Keratinocyte (primary cell): ENCODE results near the gene KCNMA1. TPM values are rescaled to one million over a fixed set of nuclear protein-coding genes. Genes with fewer than 3 reads are reported as not detected.

Experiments
- DNase-seq: peaks from one replicate; pipeline ENCODE4 v3.0.0-alpha.2; 2011; ENCODE audit warnings: low read depth, missing footprints, low spot score
- FAIRE-seq: peaks from 2 replicates; lab custom pipeline; 2011; peaks lifted over from hg19 to GRCh38; lab: Jason Lieb, UNC
- H2AFZ ChIP-seq: 2 replicates; pipeline ENCODE4 v1.6.0; 2012; ENCODE audit warnings: low read length, control low read depth, inconsistent platforms; ENCODE audit not compliant: control insufficient read depth
- H3K27ac ChIP-seq: 2 replicates; pipeline ENCODE4 v1.5.1; 2011; ENCODE audit warnings: low read length; ENCODE audit not compliant: control insufficient read depth, insufficient read depth
- H3K27me3 ChIP-seq: 3 replicates; pipeline ENCODE4 v1.6.0; 2011; ENCODE audit warnings: low read length; ENCODE audit not compliant: control insufficient read depth, insufficient read depth; ENCODE audit errors: extremely low read depth
- H3K36me3 ChIP-seq, 2 experiments: 2 replicates in 1 of 2; 3 replicates in 1 of 2; pipeline ENCODE4 v1.5.1; 2011; ENCODE audit warnings: low read length in 2 of 2, mild to moderate bottlenecking in 1 of 2; ENCODE audit not compliant: control insufficient read depth in 2 of 2, insufficient read depth in 2 of 2; ENCODE audit errors: extremely low read depth in 1 of 2
- H3K4me1 ChIP-seq: 3 replicates; pipeline ENCODE4 v1.5.1; 2011; ENCODE audit warnings: low read length; ENCODE audit not compliant: control insufficient read depth, insufficient read depth; ENCODE audit errors: extremely low read depth
- H3K4me2 ChIP-seq: 3 replicates; pipeline ENCODE4 v1.6.0; 2011; ENCODE audit warnings: low read depth, low read length; ENCODE audit not compliant: control insufficient read depth, insufficient read depth; ENCODE audit errors: extremely low read depth
- H3K4me3 ChIP-seq, 3 experiments: fragments of 200-600 bp in 1 of 3; sonication (generic) in 1 of 3; 2 replicates in 2 of 3; 3 replicates in 1 of 3; pipeline ENCODE4 v1.5.1; 2011 to 2016; ENCODE audit warnings: low read length in 3 of 3, mild to moderate bottlenecking in 3 of 3, control low read depth in 2 of 3, inconsistent platforms in 1 of 3, low read depth in 1 of 3, mixed read lengths in 1 of 3, mixed run types in 1 of 3, moderate library complexity in 1 of 3; ENCODE audit not compliant: control insufficient read depth in 2 of 3, insufficient read depth in 2 of 3; ENCODE audit errors: extremely low read depth in 1 of 3
- H3K79me2 ChIP-seq: 2 replicates; pipeline ENCODE4 v1.6.0; 2012; ENCODE audit warnings: low read length; ENCODE audit not compliant: control insufficient read depth, insufficient read depth
- H3K9ac ChIP-seq: 3 replicates; pipeline ENCODE4 v1.6.0; 2011; ENCODE audit warnings: low read length; ENCODE audit not compliant: control insufficient read depth, insufficient read depth; ENCODE audit errors: extremely low read depth
- H3K9me1 ChIP-seq: 3 replicates; pipeline ENCODE4 v1.6.0; 2011; ENCODE audit warnings: low read length; ENCODE audit not compliant: control insufficient read depth, insufficient read depth; ENCODE audit errors: extremely low read depth
- H3K9me3 ChIP-seq: 2 replicates; pipeline ENCODE4 v1.5.1; 2012; ENCODE audit warnings: low read depth, low read length; ENCODE audit not compliant: control insufficient read depth
- H4K20me1 ChIP-seq: 3 replicates; pipeline ENCODE4 v1.6.0; 2011; ENCODE audit warnings: low read length; ENCODE audit not compliant: control insufficient read depth, insufficient read depth; ENCODE audit errors: extremely low read depth
- CTCF ChIP-seq, 3 experiments: IDR thresholded peaks in 1 of 3; conservative IDR thresholded peaks in 1 of 3; optimal IDR thresholded peaks in 1 of 3; 2 replicates in 2 of 3; 3 replicates in 1 of 3; pipeline versions ENCODE3 to v1.5.1; 2011; ENCODE audit warnings: low read length in 3 of 3, mild to moderate bottlenecking in 3 of 3, moderate library complexity in 2 of 3, control low read depth in 1 of 3, inconsistent platforms in 1 of 3; ENCODE audit not compliant: insufficient read depth in 2 of 3; ENCODE audit errors: extremely low read depth in 1 of 3
- EZH2 ChIP-seq: IDR thresholded peaks from one replicate; pipeline ENCODE4 v1.6.1; 2012; ENCODE audit warnings: inconsistent platforms, mild to moderate bottlenecking, low read length, moderate library complexity
- dilution Hi-C: fragments of 300-500 bp; cut with MboI; formaldehyde crosslinking; loops from one replicate; pipeline ENCODE4 v1.7.0; 2020; ENCODE audit warnings: low sequenced_read_pairs; ENCODE audit not compliant: extremely low pct_ligation_motif_present
- polyA plus RNA-seq, 5 experiments: library from polyadenylated mRNA; depleted of rRNA in 3 of 5; stranded (reverse) in 3 of 5; stranded (forward) in 1 of 5; unstranded in 1 of 5; fragments of >200 nt; gene quantifications; 1 replicate in 1 of 5; 2 replicates in 3 of 5; 3 replicates in 1 of 5; pipeline versions ENCODE4 v1.2.1 to v1.2.3, GENCODE V29; 2011 to 2012; ENCODE audit warnings: missing spikeins in 2 of 5, low read depth in 1 of 5, low replicate concordance in 1 of 5

KCNMA1 gene
- polyA plus RNA-seq, 1 donor (not counting 4 experiments of a cell fraction or from before 2014, with no cell fraction given): 6.3 TPM

DNA sequence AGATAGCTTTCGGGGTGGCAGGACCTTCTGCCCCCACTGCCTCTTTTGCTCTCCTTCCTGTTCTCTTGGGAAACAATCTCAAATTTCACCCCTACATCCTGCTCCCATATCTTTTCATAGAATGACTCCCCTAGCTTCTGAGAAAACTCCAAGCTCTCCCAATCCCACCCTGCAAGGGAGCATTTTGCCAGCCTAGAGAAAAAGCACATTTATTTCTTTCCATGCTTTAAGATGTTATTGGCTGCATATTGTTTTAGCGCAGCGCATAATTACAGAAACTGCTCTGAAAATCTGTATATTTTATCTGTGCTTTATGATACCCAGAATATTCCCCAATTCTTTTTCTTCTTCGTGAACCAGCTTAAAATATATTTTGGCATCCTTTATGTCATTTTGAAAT, 601.3 kb downstream of the KCNMA1 start:
- TF ChIP-seq CTCF (optimal IDR thresholded peaks at IDR 0.05 in 1 of 3, IDR thresholded peaks at IDR 0.05 in 1 of 3, conservative IDR thresholded peaks at IDR 0.05 in 1 of 3; ENCODE audit: extremely low read depth in 1 of 3, insufficient read depth in 2 of 3, low read length in 3 of 3) (no peak), EZH2 (no peak)
- dilution Hi-C loops: no loop called here

DNA sequence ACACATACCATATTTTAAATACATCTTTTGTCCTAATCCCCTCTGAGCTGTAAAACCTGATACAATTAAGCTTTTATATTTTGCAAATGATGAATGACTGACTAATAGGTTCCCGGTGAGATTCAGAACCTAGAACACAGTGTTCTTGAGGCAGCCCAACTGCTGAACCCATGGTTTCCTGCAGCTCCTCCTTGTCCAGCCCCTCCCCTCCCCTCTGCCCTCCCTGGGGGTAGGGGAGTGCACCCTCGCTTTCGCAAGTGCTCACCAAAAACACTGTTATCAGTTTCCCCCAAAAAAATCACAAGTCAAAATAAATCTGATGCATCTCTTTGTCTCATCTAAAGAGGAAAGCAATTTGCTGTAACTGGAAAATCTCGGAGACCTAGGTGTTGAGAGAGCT, 602.8 kb downstream of the KCNMA1 start:
- H2AFZ ChIP-seq: no peak overlapping the region
- no peaks in the 10 kb centered on the region for H3K4me1 ChIP-seq

More for the DNA sequence above, 601.3 kb downstream of the KCNMA1 start:
- Histone ChIP-seq H3K27me3 (peaks cover 4% of the 10 kb centered on the region), H3K4me3 (no peak overlapping the region), H3K4me2 (no peak overlapping the region), H2AFZ (no peak overlapping the region), H3K79me2 (no peaks in the 10 kb centered on the region), H3K36me3 (no peaks in the 10 kb centered on the region), H4K20me1 (no peaks in the 10 kb centered on the region), H3K9me3 (no peaks in the 10 kb centered on the region), H3K27ac (no peak overlapping the region), H3K9ac (no peak overlapping the region), H3K4me1 (no peaks in the 10 kb centered on the region), H3K9me1 (no peaks in the 10 kb centered on the region)
- no peak for DNase-seq
- FAIRE-seq: no peak

More for the DNA sequence above, 602.8 kb downstream of the KCNMA1 start:
- Histone ChIP-seq H4K20me1 (no peaks in the 10 kb centered on the region), H3K4me2 (no peak overlapping the region), H3K27me3 (peaks cover 4% of the 10 kb centered on the region), H3K36me3 (no peaks in the 10 kb centered on the region), H3K9ac (no peak overlapping the region), H3K9me3 (no peaks in the 10 kb centered on the region), H3K27ac (no peak overlapping the region), H3K9me1 (no peaks in the 10 kb centered on the region), H3K4me3 (no peak overlapping the region), H3K79me2 (no peaks in the 10 kb centered on the region)
- no peak for DNase-seq
- TF ChIP-seq EZH2: no peak
- TF ChIP-seq CTCF (optimal IDR thresholded peaks at IDR 0.05 in 1 of 3, IDR thresholded peaks at IDR 0.05 in 1 of 3, conservative IDR thresholded peaks at IDR 0.05 in 1 of 3; ENCODE audit: extremely low read depth in 1 of 3, insufficient read depth in 2 of 3, low read length in 3 of 3): no peak
- FAIRE-seq: no peak
- dilution Hi-C loops: no loop called here
